HCT116 (cell line): Measurements from ENCODE around the gene CTCFL. TPM values are rescaled to one million over a fixed set of nuclear protein-coding genes. Genes with fewer than 3 reads are reported as not detected.

Source experiments
- ATAC-seq: fragments of 200-7000 bp; cut with Tn5 transposase; 2 replicates; pipeline ENCODE4 v1.9.1; 2020; ENCODE audit warnings: mild to moderate bottlenecking, moderate library complexity
- BruUV-seq: library from RNA; stranded (reverse); fragments of 400-500 nt; replicated peaks from 2 replicates; lab custom pipeline; 2021; lab: Mats Ljungman, UMichigan
- CTCF ChIA-PET: fragments of 300-600 bp; sonication (Branson Sonifier 250); formaldehyde crosslinking; loops from one replicate; lab custom pipeline; 2021; ENCODE audit warnings: antibody characterized with exemption; lab: Charles Lee
- POLR2A ChIA-PET: fragments of 300-600, 350-600 bp; sonication (Branson Sonifier 250); formaldehyde crosslinking; loops from one replicate; lab custom pipeline; 2021; ENCODE audit warnings: antibody characterized with exemption; lab: Charles Lee
- RAD21 ChIA-PET, 2 experiments: fragments of 300-600 bp; sonication (Branson Sonifier 250); formaldehyde crosslinking; loops; one replicate each; lab custom pipeline; 2023; ENCODE audit warnings: low total read pairs in 2 of 2; ENCODE audit not compliant: uncharacterized antibody in 2 of 2, unreplicated experiment in 2 of 2, low non-redundant PET in 1 of 2; lab: Charles Lee
- DNase-seq: peaks from one replicate; pipeline ENCODE4 v3.0.0-alpha.2; 2010; ENCODE audit warnings: low read depth, low spot score
- H2AFZ ChIP-seq: fragments of 200-600 bp; shearing (Covaris generic), sonication (generic); 2 replicates; pipeline ENCODE4 v1.6.1; 2017; ENCODE audit warnings: low read depth, mixed run types, mixed read lengths, antibody characterized with exemption, low read length; ENCODE audit not compliant: poor library complexity, severe bottlenecking
- H3K27ac ChIP-seq: 2 replicates; pipeline ENCODE4 v1.5.1; 2012; ENCODE audit warnings: low read depth, low read length
- H3K27me3 ChIP-seq: fragments of 200-600 bp; sonication (generic); 2 replicates; pipeline ENCODE4 v1.6.1; 2016; ENCODE audit warnings: mixed run types, low read length, mixed read lengths; ENCODE audit not compliant: insufficient read depth
- H3K36me3 ChIP-seq, 2 experiments: fragments of 200-500 bp in 1 of 2; fragments of 200-600 bp in 1 of 2; sonication (Bioruptor generic) in 1 of 2; sonication (generic) in 1 of 2; 2 replicates each; pipeline versions ENCODE4 v1.5.1 to v1.6.1; 2014 to 2016; ENCODE audit warnings: low read length in 2 of 2, inconsistent platforms in 1 of 2, mixed read lengths in 1 of 2, mixed run types in 1 of 2; ENCODE audit not compliant: insufficient read depth in 2 of 2, control insufficient read depth in 1 of 2
- H3K4me1 ChIP-seq, 2 experiments: fragments of 200-600 bp in 1 of 2; sonication (generic) in 1 of 2; 2 replicates each; pipeline versions ENCODE4 v1.5.1 to v1.6.1; 2012 to 2017; ENCODE audit warnings: low read length in 2 of 2, inconsistent platforms in 1 of 2, mild to moderate bottlenecking in 1 of 2, mixed read lengths in 1 of 2, mixed run types in 1 of 2, moderate library complexity in 1 of 2; ENCODE audit not compliant: insufficient read depth in 2 of 2, control insufficient read depth in 1 of 2
- H3K4me2 ChIP-seq: fragments of 200-600 bp; sonication (generic); 2 replicates; pipeline ENCODE4 v1.6.1; 2017; ENCODE audit warnings: mixed run types, low read length, mixed read lengths
- H3K4me3 ChIP-seq, 2 experiments: fragments of 200-600 bp in 1 of 2; sonication (generic) in 1 of 2; replicated peaks in 1 of 2; 2 replicates each; pipeline ENCODE4 v1.5.1; 2011 to 2016; ENCODE audit warnings: low read length in 2 of 2, control low read depth in 1 of 2, low read depth in 1 of 2, mild to moderate bottlenecking in 1 of 2, mixed read lengths in 1 of 2, mixed run types in 1 of 2
- H3K79me2 ChIP-seq: fragments of 200-600 bp; sonication (generic); 2 replicates; pipeline ENCODE4 v1.6.1; 2017; ENCODE audit warnings: mild to moderate bottlenecking, mixed run types, low read length, moderate library complexity, mixed read lengths; ENCODE audit not compliant: insufficient read depth
- H3K9ac ChIP-seq: fragments of 200-600 bp; sonication (generic); 2 replicates; pipeline ENCODE4 v1.6.1; 2016; ENCODE audit warnings: low read length, mixed read lengths
- H3K9me2 ChIP-seq: fragments of 200-600 bp; sonication (generic), shearing (Covaris generic); 2 replicates; pipeline ENCODE4 v1.6.1; 2017; ENCODE audit warnings: mixed run types, mild to moderate bottlenecking, moderate library complexity; ENCODE audit not compliant: insufficient read depth
- H3K9me3 ChIP-seq, 2 experiments: fragments of 200-500 bp in 1 of 2; fragments of 200-600 bp in 1 of 2; sonication (Bioruptor generic) in 1 of 2; sonication (generic) in 1 of 2; 2 replicates each; pipeline ENCODE4 v1.6.1; 2014 to 2017; ENCODE audit warnings: low read length in 2 of 2, mixed read lengths in 2 of 2, inconsistent platforms in 1 of 2, low read depth in 1 of 2, mild to moderate bottlenecking in 1 of 2, mixed run types in 1 of 2, moderate library complexity in 1 of 2; ENCODE audit not compliant: control insufficient read depth in 1 of 2, insufficient read depth in 1 of 2
- H4K20me1 ChIP-seq: fragments of 200-600 bp; sonication (generic), shearing (Covaris generic); 2 replicates; pipeline ENCODE4 v1.6.1; 2017; ENCODE audit warnings: mixed run types, mild to moderate bottlenecking, moderate library complexity; ENCODE audit not compliant: insufficient read depth
- CEBPB ChIP-seq: IDR thresholded peaks from 2 replicates; pipeline ENCODE4 v1.6.1; 2012; ENCODE audit warnings: low read depth
- ELF1 ChIP-seq: IDR thresholded peaks from 2 replicates; pipeline ENCODE4 v1.6.1; 2012; ENCODE audit warnings: low read depth, borderline replicate concordance
- EZH2 ChIP-seq: fragments of 200-600 bp; sonication (generic); IDR thresholded peaks from 2 replicates; pipeline ENCODE4 v1.6.1; 2017; ENCODE audit warnings: antibody characterized with exemption, mixed run types
- EZH2phosphoT487 ChIP-seq: fragments of 200-600 bp; IDR thresholded peaks from 2 replicates; pipeline ENCODE4 v1.6.1; 2018; ENCODE audit warnings: antibody characterized with exemption, borderline replicate concordance
- FOSL1 ChIP-seq: IDR thresholded peaks from 2 replicates; pipeline ENCODE4 v1.6.1; 2012; ENCODE audit warnings: low read depth
- JUND ChIP-seq: IDR thresholded peaks from 2 replicates; pipeline ENCODE4 v1.6.1; 2012
- POLR2A ChIP-seq: IDR thresholded peaks from 2 replicates; pipeline ENCODE4 v1.7.0; 2011; ENCODE audit warnings: borderline replicate concordance; ENCODE audit not compliant: insufficient read depth, insufficient read length; ENCODE audit errors: extremely low read depth
- POLR2AphosphoS5 ChIP-seq: IDR thresholded peaks from 2 replicates; pipeline ENCODE4 v1.6.1; 2011; ENCODE audit warnings: mild to moderate bottlenecking, low read depth, low read length, moderate library complexity
- RAD21 ChIP-seq: IDR thresholded peaks from 2 replicates; pipeline ENCODE4 v1.6.1; 2012; ENCODE audit warnings: low read depth, mild to moderate bottlenecking
- SIN3A ChIP-seq: IDR thresholded peaks from 2 replicates; pipeline ENCODE4 v1.6.1; 2012; ENCODE audit warnings: low read depth
- SP1 ChIP-seq: IDR thresholded peaks from 2 replicates; pipeline ENCODE4 v1.6.1; 2012; ENCODE audit warnings: low read depth
- SRF ChIP-seq: IDR thresholded peaks from 2 replicates; pipeline ENCODE4 v1.6.1; 2012; ENCODE audit warnings: low read depth
- TCF7L2 ChIP-seq: IDR thresholded peaks from 2 replicates; pipeline ENCODE4 v1.7.0; 2011; ENCODE audit warnings: borderline replicate concordance, inconsistent platforms; ENCODE audit not compliant: insufficient read depth, insufficient read length; ENCODE audit errors: extremely low read depth
- YY1 ChIP-seq: IDR thresholded peaks from 2 replicates; pipeline ENCODE4 v1.6.1; 2011; ENCODE audit warnings: low read length, low read depth, moderate library complexity, mild to moderate bottlenecking; ENCODE audit not compliant: insufficient replicate concordance; ENCODE audit errors: extremely low read depth
- ZNF274 ChIP-seq: fragments of 200-500 bp; sonication (Bioruptor generic); IDR thresholded peaks from 2 replicates; pipeline ENCODE4 v1.6.1; 2014; ENCODE audit warnings: mild to moderate bottlenecking, low read depth, low read length, inconsistent platforms
- intact Hi-C: fragments of 100-400 bp; cut with micrococcal nuclease; formaldehyde crosslinking; loops from 2 replicates; pipeline ENCODE4 v1.10.0; 2022
- total RNA-seq: library from RNA; stranded (reverse); gene quantifications from one replicate; pipeline ENCODE4 v1.2.1, GENCODE V29; 2021; ENCODE audit not compliant: unreplicated experiment
- TF ChIP-seq, protein P1 (sequence below), 3 experiments: fragments of 200-600 bp in 1 of 3; sonication (generic) in 1 of 3; IDR thresholded peaks in 2 of 3; conservative IDR thresholded peaks in 1 of 3; 2 replicates each; pipeline ENCODE4 v1.5.1; 2012 to 2017; ENCODE audit warnings: low read depth in 2 of 3, low read length in 2 of 3, antibody characterized with exemption in 1 of 3, borderline replicate concordance in 1 of 3, control low read depth in 1 of 3, mild to moderate bottlenecking in 1 of 3, mixed read lengths in 1 of 3, mixed run types in 1 of 3, moderate library complexity in 1 of 3; ENCODE audit not compliant: insufficient read depth in 1 of 3
- TF ChIP-seq, protein P2 (sequence below): IDR thresholded peaks from 2 replicates; pipeline ENCODE4 v1.6.1; 2012; ENCODE audit warnings: low read depth
- TF ChIP-seq, protein P3 (sequence below): IDR thresholded peaks from 2 replicates; pipeline ENCODE4 v1.6.1; 2012
- TF ChIP-seq, protein P4 (sequence below): IDR thresholded peaks from 2 replicates; pipeline ENCODE4 v1.6.1; 2012
- TF ChIP-seq, protein P5 (sequence below): IDR thresholded peaks from 2 replicates; pipeline ENCODE4 v1.6.1; 2011; ENCODE audit warnings: mild to moderate bottlenecking, low read length, moderate library complexity; ENCODE audit not compliant: insufficient replicate concordance; ENCODE audit errors: extremely low read depth

Gene CTCFL
- total RNA-seq, 1 experiment from 2014 or later = 0.34 TPM

DNA sequence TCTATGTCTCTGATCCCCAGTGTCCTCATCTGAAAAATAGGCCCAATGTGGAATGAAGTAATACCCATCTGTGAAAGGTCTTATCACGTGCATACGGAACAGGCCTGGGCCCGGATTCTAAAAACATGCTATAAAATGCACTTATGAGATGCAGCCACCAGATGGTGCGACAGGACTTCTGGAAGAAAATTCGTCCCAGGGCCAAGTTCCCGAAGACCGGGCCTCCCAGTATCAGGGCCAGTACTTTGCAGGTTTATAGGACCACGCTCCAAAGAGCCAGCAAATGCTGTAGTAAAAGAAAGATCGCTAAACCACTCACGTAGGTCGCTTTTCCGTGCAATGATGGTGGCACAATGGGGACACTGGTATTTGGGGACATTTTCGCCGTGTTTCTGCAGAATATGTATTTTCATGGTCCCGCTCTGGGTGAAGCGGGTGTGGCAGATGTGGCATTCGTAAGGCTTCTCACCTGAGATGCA lies 10.6 kb downstream of the CTCFL start:
- DNase-seq (peak; percentile 58), ATAC-seq (peak; percentile 65)
- H2AFZ ChIP-seq = peak overlapping the region; percentile 89
- no peak overlapping the region for H3K4me2 ChIP-seq
- no peaks in the 10 kb centered on the region for H3K36me3 ChIP-seq
- H3K4me1 ChIP-seq = peaks cover 0 to 4% of the 10 kb centered on the region in 2 experiments; a peak in 1 of 4 replicates
- no peak overlapping the region for H3K9ac ChIP-seq
- ChIA-PET POLR2A (no interaction called here), RAD21 (interaction anchor here in 1 of 2 experiments (0.6 to 0.9 kb wide), 3 partner anchors 16 to 81 kb away, joined by 3 to 5 read pairs (median 4); no protein-coding TSS in a partner anchor), CTCF (interaction anchor here (0.6 to 1.4 kb wide), 4 partner anchors 16 to 84 kb away, joined by 4 to 14 read pairs (median 6); no protein-coding TSS in a partner anchor)
- no peak overlapping the region for H3K27ac ChIP-seq
- intact Hi-C loops = loop anchor here (1.0 kb wide), 2 partner anchors 80 to 696 kb away; no protein-coding TSS in a partner anchor
- no peaks in the 10 kb centered on the region for H3K79me2 ChIP-seq
- BruUV-seq = no TSS peak
- H4K20me1 ChIP-seq = no peaks in the 10 kb centered on the region
- H3K4me3 ChIP-seq = no peak overlapping the region
- no peaks in the 10 kb centered on the region for H3K9me2 ChIP-seq
- H3K27me3 ChIP-seq = 0 out of 2 replicates have a peak, but pooled peaks cover 8% of the 10 kb centered on the region
- no peaks in the 10 kb centered on the region for H3K9me3 ChIP-seq
- TF ChIP-seq TCF7L2 (no peak), SP1 (no peak), RAD21 (peak; percentile 91), CEBPB (no peak), ZNF274 (no peak), POLR2AphosphoS5 (no peak), ELF1 (no peak), JUND (no peak), SIN3A (no peak), FOSL1 (no peak), EZH2 (no peak), POLR2A (no peak), EZH2phosphoT487 (no peak), YY1 (no peak), SRF (no peak)
- TF ChIP-seq, protein P1, sequence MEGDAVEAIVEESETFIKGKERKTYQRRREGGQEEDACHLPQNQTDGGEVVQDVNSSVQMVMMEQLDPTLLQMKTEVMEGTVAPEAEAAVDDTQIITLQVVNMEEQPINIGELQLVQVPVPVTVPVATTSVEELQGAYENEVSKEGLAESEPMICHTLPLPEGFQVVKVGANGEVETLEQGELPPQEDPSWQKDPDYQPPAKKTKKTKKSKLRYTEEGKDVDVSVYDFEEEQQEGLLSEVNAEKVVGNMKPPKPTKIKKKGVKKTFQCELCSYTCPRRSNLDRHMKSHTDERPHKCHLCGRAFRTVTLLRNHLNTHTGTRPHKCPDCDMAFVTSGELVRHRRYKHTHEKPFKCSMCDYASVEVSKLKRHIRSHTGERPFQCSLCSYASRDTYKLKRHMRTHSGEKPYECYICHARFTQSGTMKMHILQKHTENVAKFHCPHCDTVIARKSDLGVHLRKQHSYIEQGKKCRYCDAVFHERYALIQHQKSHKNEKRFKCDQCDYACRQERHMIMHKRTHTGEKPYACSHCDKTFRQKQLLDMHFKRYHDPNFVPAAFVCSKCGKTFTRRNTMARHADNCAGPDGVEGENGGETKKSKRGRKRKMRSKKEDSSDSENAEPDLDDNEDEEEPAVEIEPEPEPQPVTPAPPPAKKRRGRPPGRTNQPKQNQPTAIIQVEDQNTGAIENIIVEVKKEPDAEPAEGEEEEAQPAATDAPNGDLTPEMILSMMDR (IDR thresholded peaks at IDR 0.05 in 2 of 3, conservative IDR thresholded peaks at IDR 0.05 in 1 of 3; ENCODE audit: borderline replicate concordance in 1 of 3, insufficient read depth in 1 of 3, low read depth in 2 of 3, low read length in 2 of 3) = peak; percentile 66 to 92 (median 81)
- TF ChIP-seq, protein P2, sequence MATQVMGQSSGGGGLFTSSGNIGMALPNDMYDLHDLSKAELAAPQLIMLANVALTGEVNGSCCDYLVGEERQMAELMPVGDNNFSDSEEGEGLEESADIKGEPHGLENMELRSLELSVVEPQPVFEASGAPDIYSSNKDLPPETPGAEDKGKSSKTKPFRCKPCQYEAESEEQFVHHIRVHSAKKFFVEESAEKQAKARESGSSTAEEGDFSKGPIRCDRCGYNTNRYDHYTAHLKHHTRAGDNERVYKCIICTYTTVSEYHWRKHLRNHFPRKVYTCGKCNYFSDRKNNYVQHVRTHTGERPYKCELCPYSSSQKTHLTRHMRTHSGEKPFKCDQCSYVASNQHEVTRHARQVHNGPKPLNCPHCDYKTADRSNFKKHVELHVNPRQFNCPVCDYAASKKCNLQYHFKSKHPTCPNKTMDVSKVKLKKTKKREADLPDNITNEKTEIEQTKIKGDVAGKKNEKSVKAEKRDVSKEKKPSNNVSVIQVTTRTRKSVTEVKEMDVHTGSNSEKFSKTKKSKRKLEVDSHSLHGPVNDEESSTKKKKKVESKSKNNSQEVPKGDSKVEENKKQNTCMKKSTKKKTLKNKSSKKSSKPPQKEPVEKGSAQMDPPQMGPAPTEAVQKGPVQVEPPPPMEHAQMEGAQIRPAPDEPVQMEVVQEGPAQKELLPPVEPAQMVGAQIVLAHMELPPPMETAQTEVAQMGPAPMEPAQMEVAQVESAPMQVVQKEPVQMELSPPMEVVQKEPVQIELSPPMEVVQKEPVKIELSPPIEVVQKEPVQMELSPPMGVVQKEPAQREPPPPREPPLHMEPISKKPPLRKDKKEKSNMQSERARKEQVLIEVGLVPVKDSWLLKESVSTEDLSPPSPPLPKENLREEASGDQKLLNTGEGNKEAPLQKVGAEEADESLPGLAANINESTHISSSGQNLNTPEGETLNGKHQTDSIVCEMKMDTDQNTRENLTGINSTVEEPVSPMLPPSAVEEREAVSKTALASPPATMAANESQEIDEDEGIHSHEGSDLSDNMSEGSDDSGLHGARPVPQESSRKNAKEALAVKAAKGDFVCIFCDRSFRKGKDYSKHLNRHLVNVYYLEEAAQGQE = no peak
- TF ChIP-seq, protein P3, sequence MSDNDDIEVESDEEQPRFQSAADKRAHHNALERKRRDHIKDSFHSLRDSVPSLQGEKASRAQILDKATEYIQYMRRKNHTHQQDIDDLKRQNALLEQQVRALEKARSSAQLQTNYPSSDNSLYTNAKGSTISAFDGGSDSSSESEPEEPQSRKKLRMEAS = no peak
- TF ChIP-seq, protein P4, sequence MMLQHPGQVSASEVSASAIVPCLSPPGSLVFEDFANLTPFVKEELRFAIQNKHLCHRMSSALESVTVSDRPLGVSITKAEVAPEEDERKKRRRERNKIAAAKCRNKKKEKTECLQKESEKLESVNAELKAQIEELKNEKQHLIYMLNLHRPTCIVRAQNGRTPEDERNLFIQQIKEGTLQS = no peak
- TF ChIP-seq, protein P5, sequence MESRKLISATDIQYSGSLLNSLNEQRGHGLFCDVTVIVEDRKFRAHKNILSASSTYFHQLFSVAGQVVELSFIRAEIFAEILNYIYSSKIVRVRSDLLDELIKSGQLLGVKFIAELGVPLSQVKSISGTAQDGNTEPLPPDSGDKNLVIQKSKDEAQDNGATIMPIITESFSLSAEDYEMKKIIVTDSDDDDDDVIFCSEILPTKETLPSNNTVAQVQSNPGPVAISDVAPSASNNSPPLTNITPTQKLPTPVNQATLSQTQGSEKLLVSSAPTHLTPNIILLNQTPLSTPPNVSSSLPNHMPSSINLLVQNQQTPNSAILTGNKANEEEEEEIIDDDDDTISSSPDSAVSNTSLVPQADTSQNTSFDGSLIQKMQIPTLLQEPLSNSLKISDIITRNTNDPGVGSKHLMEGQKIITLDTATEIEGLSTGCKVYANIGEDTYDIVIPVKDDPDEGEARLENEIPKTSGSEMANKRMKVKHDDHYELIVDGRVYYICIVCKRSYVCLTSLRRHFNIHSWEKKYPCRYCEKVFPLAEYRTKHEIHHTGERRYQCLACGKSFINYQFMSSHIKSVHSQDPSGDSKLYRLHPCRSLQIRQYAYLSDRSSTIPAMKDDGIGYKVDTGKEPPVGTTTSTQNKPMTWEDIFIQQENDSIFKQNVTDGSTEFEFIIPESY = no peak
